Pancreas (tissue), 10 donors: Measurements from ENCODE around the gene COA5. TPM values are rescaled to one million over a fixed set of nuclear protein-coding genes. Genes with fewer than 3 reads are reported as not detected.

Experiments
- ATAC-seq, 4 donors: fragments of 200-7000 bp; cut with Tn5 transposase; one replicate each; pipeline versions ENCODE4 v1.8.0 to v1.9.1; 2020; ENCODE audit warnings: mild to moderate bottlenecking in 4 of 4, moderate library complexity in 4 of 4
- DNase-seq, 6 donors: peaks; one replicate each; pipeline ENCODE4 v3.0.0-alpha.2; 2020
- FAIRE-seq: peaks from 2 replicates; lab custom pipeline; 2012; peaks lifted over from hg19 to GRCh38; lab: Jason Lieb, UNC
- H3K27ac ChIP-seq, 4 donors: fragments of 200-600 bp; sonication (generic); 1 replicate in 3 of 4; 2 replicates in 1 of 4; pipeline versions ENCODE4 v1.5.0 to v1.8.0; 2020
- H3K27me3 ChIP-seq, 4 donors: fragments of 200-600 bp; one replicate each; pipeline ENCODE4 v1.8.0; 2021
- H3K36me3 ChIP-seq, 3 donors: fragments of 200-600 bp; sonication (generic) in 1 of 3; one replicate each; pipeline versions ENCODE4 v1.5.0 to v1.8.0; 2020 to 2021
- H3K4me1 ChIP-seq, 3 donors: fragments of 200-600 bp; one replicate each; pipeline ENCODE4 v1.8.0; 2021
- H3K4me3 ChIP-seq, 4 donors: fragments of 200-600 bp; sonication (generic) in 2 of 4; one replicate each; pipeline versions ENCODE4 v1.5.0 to v1.8.0; 2020 to 2021
- H3K9me3 ChIP-seq, 4 donors: fragments of 200-600 bp; one replicate each; pipeline ENCODE4 v1.8.0; 2021
- WGBS, 2 donors: extraction: QIAGEN DNeasy Blood & Tissue Kit; methylation state at CpG; one replicate each; pipeline ENCODE4 v1.1.7; 2013; 5-methylcytosine and 5-hydroxymethylcytosine counted together
- intact Hi-C, 3 donors: fragments of 100-400 bp; cut with DNase I; formaldehyde crosslinking; loops; one replicate each; pipeline versions ENCODE4 v1.11.1 to v1.14.2; 2022
- polyA plus RNA-seq, 2 donors: library from polyadenylated mRNA; stranded (reverse); fragments of 200-250 nt; gene quantifications; one replicate each; pipeline ENCODE4 v1.2.3, GENCODE V29; 2013
- total RNA-seq, 6 donors: library from RNA; stranded (reverse); fragmentation: NEBNext Ultra II Directional in 4 of 6; extraction: Animal tissue kit (Norgen Biotek cat#: 25700) in 4 of 6; gene quantifications; one replicate each; pipeline versions ENCODE4 v1.2.1 to v1.2.4, GENCODE V29; 2021 to 2023
- TF ChIP-seq, protein P1 (sequence below), 4 donors: fragments of 200-600 bp; sonication (generic) in 3 of 4; IDR thresholded peaks; one replicate each; pipeline versions ENCODE4 v1.5.0 to v1.8.0; 2021; ENCODE audit warnings: antibody characterized with exemption in 4 of 4
- donor health status: healthy with polysubstance abuse.
- donor health status: DM: no; HTN: no; CAD: no; lungs with moderate emphysema.
- donor health status: DM: no; HTN: no; CAD: no.
- donor health status: control.
- donor health status: control.
- donor health status: Bipolar disorder and iron deficiency.
- donor health status: DM: yes; HTN: yes; CAD: no.
- donor health status: DM: no; HTN: no; CAD: no.
- donor health status: DM: no; HTN: no; CAD: no.
- donor health status: DM: yes; HTN: yes; CAD: no.

COA5 gene
- total and polyA plus RNA-seq, 8 donors, result 9.3 to 41.0 (median 12.5) TPM

DNA sequence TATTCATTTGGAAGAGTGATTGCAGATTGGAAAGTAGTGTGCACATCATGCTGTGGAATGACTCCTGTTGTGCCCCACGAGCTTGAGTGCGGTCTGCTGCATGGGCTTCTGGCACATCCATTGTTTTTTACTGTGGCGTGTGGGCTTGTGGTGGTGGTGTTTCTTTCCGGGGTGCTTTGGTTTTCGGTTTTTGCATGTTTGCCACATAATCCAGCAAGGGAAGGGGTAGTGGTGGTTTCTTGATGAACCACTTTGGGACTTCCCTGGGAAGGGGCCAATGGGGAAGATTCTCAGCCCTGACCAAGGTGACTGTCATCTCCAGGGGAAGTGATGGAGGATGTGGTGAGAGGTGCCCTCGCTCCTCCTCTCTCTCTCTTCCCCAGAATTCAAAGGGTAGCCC lies 57.0 kb downstream of the COA5 start:
- Histone ChIP-seq H3K9me3 (no peaks in the 10 kb centered on the region), H3K4me3 (no peak overlapping the region), H3K27me3 (no peaks in the 10 kb centered on the region), H3K36me3 (peaks cover 0 to 4% (median 0%) of the 10 kb centered on the region in 3 donors), H3K27ac (no peak overlapping the region), H3K4me1 (no peaks in the 10 kb centered on the region)
- DNase-seq, result no peak
- no peak for ATAC-seq
- intact Hi-C loops, result no loop called here
- FAIRE-seq, result no peak
- WGBS, 2 donors, result 91 to 94% methylated on average over 6 of the region's 6 CpGs
- TF ChIP-seq, protein P1, sequence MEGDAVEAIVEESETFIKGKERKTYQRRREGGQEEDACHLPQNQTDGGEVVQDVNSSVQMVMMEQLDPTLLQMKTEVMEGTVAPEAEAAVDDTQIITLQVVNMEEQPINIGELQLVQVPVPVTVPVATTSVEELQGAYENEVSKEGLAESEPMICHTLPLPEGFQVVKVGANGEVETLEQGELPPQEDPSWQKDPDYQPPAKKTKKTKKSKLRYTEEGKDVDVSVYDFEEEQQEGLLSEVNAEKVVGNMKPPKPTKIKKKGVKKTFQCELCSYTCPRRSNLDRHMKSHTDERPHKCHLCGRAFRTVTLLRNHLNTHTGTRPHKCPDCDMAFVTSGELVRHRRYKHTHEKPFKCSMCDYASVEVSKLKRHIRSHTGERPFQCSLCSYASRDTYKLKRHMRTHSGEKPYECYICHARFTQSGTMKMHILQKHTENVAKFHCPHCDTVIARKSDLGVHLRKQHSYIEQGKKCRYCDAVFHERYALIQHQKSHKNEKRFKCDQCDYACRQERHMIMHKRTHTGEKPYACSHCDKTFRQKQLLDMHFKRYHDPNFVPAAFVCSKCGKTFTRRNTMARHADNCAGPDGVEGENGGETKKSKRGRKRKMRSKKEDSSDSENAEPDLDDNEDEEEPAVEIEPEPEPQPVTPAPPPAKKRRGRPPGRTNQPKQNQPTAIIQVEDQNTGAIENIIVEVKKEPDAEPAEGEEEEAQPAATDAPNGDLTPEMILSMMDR (IDR thresholded peaks at IDR 0.05), result no peak

DNA sequence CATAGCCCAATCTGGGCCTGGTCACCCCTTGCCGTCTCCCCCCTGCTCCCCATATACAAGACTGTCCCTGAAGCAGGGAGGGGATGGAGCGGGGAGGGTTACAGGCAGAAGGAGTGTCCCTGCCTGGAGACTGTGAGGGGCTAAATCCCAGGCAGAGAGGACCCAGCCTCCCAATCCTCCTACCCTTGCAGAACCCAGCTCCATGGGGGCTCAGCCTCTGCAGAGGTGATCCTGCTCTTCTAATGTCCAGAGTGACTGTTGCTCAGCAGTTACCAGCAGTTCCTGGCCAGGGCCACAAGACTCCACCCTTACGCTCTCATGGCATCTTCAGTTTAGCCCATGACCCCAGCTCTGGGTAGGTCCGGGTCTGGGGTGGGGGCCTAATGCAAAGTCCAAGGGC lies 58.1 kb downstream of the COA5 start:
- no peak overlapping the region for H3K27ac ChIP-seq
- H3K36me3 ChIP-seq, result peaks cover 0 to 4% (median 0%) of the 10 kb centered on the region in 3 donors
- intact Hi-C loops, result no loop called here
- FAIRE-seq (no peak), ATAC-seq (no peak), DNase-seq (no peak)
- no peaks in the 10 kb centered on the region for H3K27me3 ChIP-seq
- WGBS, 2 donors, result 87 to 91% methylated on average over 4 of the region's 4 CpGs
- no peaks in the 10 kb centered on the region for H3K9me3 ChIP-seq
- H3K4me1 ChIP-seq, result no peaks in the 10 kb centered on the region
- TF ChIP-seq, protein P1 (IDR thresholded peaks at IDR 0.05), result no peak
- no peak overlapping the region for H3K4me3 ChIP-seq

Other genes with a start within 250 kb of the COA5 start
- 10 to 100 TPM in 1 of 6 donors, 1 to 10 TPM in 5; 6.1 to 13.4 (median 7.7) TPM for gene INPP4A, start 163.7 kb downstream of the COA5 start, total RNA-seq
- 1 to 10 TPM; 4.0 to 4.9 TPM for gene INPP4A, start 163.7 kb downstream of the COA5 start, polyA plus RNA-seq
- 10 to 100 TPM; 11.9 to 23.3 (median 15.1) TPM for gene UNC50, start 77 bp upstream of the COA5 start, total RNA-seq
- 10 to 100 TPM; 22.9 to 38.1 TPM for gene UNC50, start 77 bp upstream of the COA5 start, polyA plus RNA-seq
- gene MGAT4A, start 122.6 kb upstream of the COA5 start, total RNA-seq, result 10 to 100 TPM; 56.0 to 72.1 (median 59.4) TPM
- gene MGAT4A, start 122.6 kb upstream of the COA5 start, polyA plus RNA-seq, result 10 to 100 TPM; 14.1 to 21.0 TPM